CD4-positive, alpha-beta T cell (primary cell): ENCODE data around the gene TNS1. TPM values are rescaled to one million over a fixed set of nuclear protein-coding genes. Genes with fewer than 3 reads are reported as not detected.

Experiments used
- ATAC-seq: fragments of 200-7000 bp; cut with Tn5 transposase; one replicate; pipeline ENCODE4 v1.10.0; 2022; ENCODE audit warnings: mild to moderate bottlenecking; ENCODE audit not compliant: poor library complexity
- CTCF ChIA-PET: fragments of 350-600 bp; sonication (Branson Sonifier 250); formaldehyde crosslinking; loops from one replicate; lab custom pipeline; 2021; ENCODE audit warnings: antibody characterized with exemption, inconsistent platforms; lab: Charles Lee
- POLR2A ChIA-PET: fragments of 350-600 bp; sonication (Branson Sonifier 250); formaldehyde crosslinking; loops from one replicate; lab custom pipeline; 2021; ENCODE audit warnings: antibody characterized with exemption, inconsistent platforms; lab: Charles Lee
- DNase-seq, 14 experiments: peaks; one replicate each; pipeline ENCODE4 v3.0.0-alpha.2; 2013 to 2020; ENCODE audit warnings: mixed read lengths in 2 of 14
- H3K27ac ChIP-seq, 2 donors: one replicate each; pipeline versions ENCODE4 v1.5.1 to v1.7.0; 2013; ENCODE audit warnings: low read length in 2 of 2, low read depth in 1 of 2, mild to moderate bottlenecking in 1 of 2
- H3K27me3 ChIP-seq, 2 experiments: 1 replicate in 1 of 2; 2 replicates in 1 of 2; pipeline versions ENCODE4 v1.6.1 to v1.7.0; 2013; ENCODE audit warnings: low read length in 2 of 2, control low read depth in 1 of 2, mild to moderate bottlenecking in 1 of 2, moderate library complexity in 1 of 2; ENCODE audit not compliant: insufficient read depth in 2 of 2, control insufficient read depth in 1 of 2
- H3K36me3 ChIP-seq: one replicate; pipeline ENCODE4 v1.6.1; 2013; ENCODE audit warnings: low read length, control low read depth; ENCODE audit not compliant: insufficient read depth
- H3K4me1 ChIP-seq: one replicate; pipeline ENCODE4 v1.6.1; 2013; ENCODE audit warnings: low read length, control low read depth; ENCODE audit not compliant: insufficient read depth
- H3K4me3 ChIP-seq: one replicate; pipeline ENCODE4 v1.5.1; 2013; ENCODE audit warnings: mild to moderate bottlenecking, low read length, moderate library complexity
- H3K9me3 ChIP-seq, 2 experiments: 1 replicate in 1 of 2; 2 replicates in 1 of 2; pipeline versions ENCODE4 v1.6.1 to v1.7.0; 2013; ENCODE audit warnings: low read length in 2 of 2, mild to moderate bottlenecking in 2 of 2, control low read depth in 1 of 2, moderate library complexity in 1 of 2; ENCODE audit not compliant: control insufficient read depth in 1 of 2, insufficient read depth in 1 of 2
- H3K27ac Mint-ChIP-seq: one replicate; pipeline ENCODE4 v1.8.0; 2020; ENCODE audit warnings: mixed read lengths
- H3K27me3 Mint-ChIP-seq: one replicate; pipeline ENCODE4 v1.8.0; 2021; ENCODE audit warnings: mixed read lengths
- H3K36me3 Mint-ChIP-seq: one replicate; pipeline ENCODE4 v1.8.0; 2021; ENCODE audit warnings: low read depth, mixed read lengths
- H3K4me1 Mint-ChIP-seq: one replicate; pipeline ENCODE4 v1.8.0; 2021; ENCODE audit warnings: low read depth, mixed read lengths
- H3K4me3 Mint-ChIP-seq: one replicate; pipeline ENCODE4 v1.8.0; 2020; ENCODE audit warnings: mild to moderate bottlenecking, mixed read lengths
- H3K9me3 Mint-ChIP-seq: one replicate; pipeline ENCODE4 v1.8.0; 2020; ENCODE audit warnings: mixed read lengths
- CTCF ChIP-seq: fragments of 200-600 bp; IDR thresholded peaks from one replicate; pipeline ENCODE4 v1.8.0; 2022; ENCODE audit warnings: antibody characterized with exemption, mild to moderate bottlenecking
- intact Hi-C, 2 experiments: fragments of 100-400 bp; cut with DNase I in 1 of 2; cut with micrococcal nuclease in 1 of 2; formaldehyde crosslinking; loops; one replicate each; pipeline versions ENCODE4 v1.15.1 to v1.9.0; 2023 to 2025; cut with DNase I, micrococcal nuclease
- total RNA-seq, 174 experiments: library from RNA in 2 of 174; stranded (reverse) in 2 of 174; gene quantifications; one replicate each; pipeline ENCODE4 v1.2.3 and lab custom pipeline; 2021 to 2026

The TNS1 gene
- total RNA-seq, 2 experiments from 2014 or later = 0.25 to 0.34 TPM

DNA sequence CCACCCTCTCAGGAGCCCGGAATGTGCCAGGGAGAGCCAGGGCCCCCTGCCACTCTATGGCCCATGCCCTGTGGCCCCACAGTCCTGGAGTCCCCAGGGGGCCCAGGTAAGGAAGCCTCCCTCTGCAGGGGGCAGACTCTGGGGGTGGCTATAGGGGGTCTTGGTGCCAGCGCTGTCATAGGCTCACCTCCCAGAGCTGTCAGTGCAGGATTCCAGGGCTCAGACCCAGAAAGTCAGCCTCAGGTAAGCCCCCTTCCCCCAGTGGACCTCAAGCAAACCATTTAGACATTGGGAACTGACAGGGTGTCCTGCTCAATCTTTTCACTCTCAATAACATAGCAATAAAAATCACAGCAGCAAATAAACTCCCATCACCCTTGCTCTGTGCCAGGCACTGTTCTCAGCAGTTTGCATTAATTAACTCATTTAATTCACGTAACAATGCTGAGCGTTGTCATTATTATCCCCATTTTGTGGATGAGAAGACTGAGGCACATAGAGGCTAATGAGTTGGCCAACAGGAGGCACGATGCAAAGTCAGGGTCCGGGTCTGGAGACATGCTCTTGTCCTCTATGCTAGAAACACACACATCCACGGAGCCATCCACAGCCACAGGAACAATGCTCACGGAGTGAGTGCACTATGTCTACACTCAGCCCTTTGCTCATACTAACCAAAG, 79.6 kb downstream of the TNS1 start:
- no peaks in the 10 kb centered on the region for H3K36me3 ChIP-seq
- no peaks in the 10 kb centered on the region for H3K27me3 ChIP-seq
- intact Hi-C loops = no loop called here
- H3K27me3 Mint-ChIP-seq = no peaks in the 10 kb centered on the region
- CTCF ChIA-PET = no interaction called here
- H3K4me1 Mint-ChIP-seq = no peaks in the 10 kb centered on the region
- H3K27ac Mint-ChIP-seq = no peak overlapping the region
- no peak for ATAC-seq
- no peak for DNase-seq
- no peak overlapping the region for H3K4me3 ChIP-seq
- H3K27ac ChIP-seq = no peak overlapping the region
- no peaks in the 10 kb centered on the region for H3K9me3 ChIP-seq
- H3K4me3 Mint-ChIP-seq = no peak overlapping the region
- no peak for TF ChIP-seq CTCF
- H3K36me3 Mint-ChIP-seq = no peaks in the 10 kb centered on the region
- POLR2A ChIA-PET = no interaction called here
- H3K4me1 ChIP-seq = no peaks in the 10 kb centered on the region
- H3K9me3 Mint-ChIP-seq = no peaks in the 10 kb centered on the region

DNA sequence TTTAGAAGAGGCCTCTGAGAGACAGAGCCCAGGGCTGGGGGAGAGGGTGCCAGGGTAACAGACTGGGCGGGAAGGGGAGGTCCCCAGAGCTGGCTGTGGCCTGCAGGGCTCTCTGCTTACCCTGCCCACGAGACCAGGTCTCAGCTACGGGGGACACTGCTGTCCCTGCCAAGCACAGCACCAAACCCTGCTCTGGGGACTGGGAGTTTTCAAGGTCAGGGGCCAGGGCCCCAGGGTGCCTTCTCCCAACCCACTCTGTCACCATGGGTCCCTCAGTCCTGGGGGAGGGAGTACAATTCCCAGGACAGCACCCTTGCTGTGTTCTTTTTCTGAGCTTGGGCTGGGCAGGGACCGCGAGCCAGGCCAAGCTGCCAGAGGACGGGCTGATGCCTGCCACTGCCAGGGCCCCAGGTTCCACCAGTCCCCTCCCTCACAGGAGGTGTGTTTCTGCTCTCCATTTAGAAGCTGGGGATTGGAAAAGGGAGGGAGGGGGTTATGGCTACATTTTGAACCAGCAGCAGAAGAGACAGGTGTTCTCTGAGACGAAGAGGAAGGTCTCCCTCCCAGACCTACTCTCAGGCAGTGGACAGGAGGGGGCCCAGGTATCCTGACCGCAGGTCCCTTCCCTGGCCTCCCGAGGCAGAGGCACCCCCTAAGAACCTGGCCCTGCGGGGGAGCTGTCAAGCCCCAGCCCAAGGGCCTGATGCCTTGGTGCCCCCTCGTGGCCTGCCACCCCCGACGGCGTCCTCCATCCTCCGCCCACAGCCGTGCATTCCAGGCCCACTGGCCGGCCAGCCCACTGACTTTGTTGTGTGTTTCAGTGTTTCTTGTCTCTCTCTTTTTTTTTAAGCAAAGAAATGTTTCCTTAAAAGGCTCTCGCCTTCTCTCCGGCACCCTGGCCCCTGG, 80.4 kb downstream of the TNS1 start:
- no peak for ATAC-seq
- Histone ChIP-seq H3K4me3 (no peak overlapping the region), H3K9me3 (no peaks in the 10 kb centered on the region), H3K27ac (no peak overlapping the region), H3K4me1 (no peaks in the 10 kb centered on the region), H3K36me3 (no peaks in the 10 kb centered on the region), H3K27me3 (no peaks in the 10 kb centered on the region)
- no peak overlapping the region for H3K4me3 Mint-ChIP-seq
- no peaks in the 10 kb centered on the region for H3K9me3 Mint-ChIP-seq
- no peak for DNase-seq
- no peak overlapping the region for H3K27ac Mint-ChIP-seq
- H3K36me3 Mint-ChIP-seq = no peaks in the 10 kb centered on the region
- intact Hi-C loops = no loop called here
- no peak for TF ChIP-seq CTCF
- H3K27me3 Mint-ChIP-seq = no peaks in the 10 kb centered on the region
- ChIA-PET POLR2A (no interaction called here), CTCF (no interaction called here)
- no peaks in the 10 kb centered on the region for H3K4me1 Mint-ChIP-seq

- Mint-ChIP-seq H3K27ac (no peak overlapping the region), H3K36me3 (no peaks in the 10 kb centered on the region), H3K4me3 (no peak overlapping the region), H3K4me1 (no peaks in the 10 kb centered on the region), H3K9me3 (no peaks in the 10 kb centered on the region), H3K27me3 (no peaks in the 10 kb centered on the region)
- ChIA-PET POLR2A (interaction anchor here (0.9 kb wide), 1 partner anchor 1512 kb away, joined by 3 read pairs; no protein-coding TSS in a partner anchor), CTCF (no interaction called here)
- DNase-seq (no peak), ATAC-seq (no peak)
- H3K27ac ChIP-seq = no peak overlapping the region
- H3K36me3 ChIP-seq = no peaks in the 10 kb centered on the region
- no peak for TF ChIP-seq CTCF
- H3K4me3 ChIP-seq = no peak overlapping the region
- H3K9me3 ChIP-seq = no peaks in the 10 kb centered on the region
- H3K27me3 ChIP-seq = no peaks in the 10 kb centered on the region
- H3K4me1 ChIP-seq = no peaks in the 10 kb centered on the region
- intact Hi-C loops = no loop called here
These were observed 81.8 kb downstream of the TNS1 start for GRCh38 chr2:217920879-217921603.
